HEK293 (cell line): ENCODE measurements around the gene ASMT.

Experiments used
- KLF16 ChIP-seq: fragments of 450-650 bp; formaldehyde crosslinking; IDR thresholded peaks from 2 replicates; pipeline ENCODE4 v1.5.1; 2017; ENCODE audit warnings: missing biosample characterization, missing genetic modification characterization
- KLF9 ChIP-seq: fragments of 450-650 bp; formaldehyde crosslinking; IDR thresholded peaks from 2 replicates; pipeline ENCODE4 v1.5.1; 2016; ENCODE audit warnings: missing biosample characterization, missing genetic modification characterization, low read depth
- ZFP3 ChIP-seq: fragments of 450-650 bp; formaldehyde crosslinking; IDR thresholded peaks from 2 replicates; pipeline ENCODE4 v1.5.1; 2016; ENCODE audit warnings: low read depth, missing biosample characterization, missing genetic modification characterization
- ZNF239 ChIP-seq: fragments of 450-650 bp; formaldehyde crosslinking; IDR thresholded peaks from 2 replicates; pipeline ENCODE4 v1.5.1; 2016; ENCODE audit warnings: missing biosample characterization, missing genetic modification characterization
- ZNF549 ChIP-seq: fragments of 450-650 bp; IDR thresholded peaks from 2 replicates; pipeline ENCODE4 v1.5.1; 2018; ENCODE audit warnings: missing biosample characterization, missing genetic modification characterization, mild to moderate bottlenecking, inconsistent platforms, moderate library complexity
- TF ChIP-seq, protein P1 (sequence below): fragments of 450-650 bp; formaldehyde crosslinking; IDR thresholded peaks from 2 replicates; pipeline ENCODE4 v1.5.1; 2016; ENCODE audit warnings: missing biosample characterization, missing genetic modification characterization, borderline replicate concordance
- TF ChIP-seq, protein P2 (sequence below): fragments of 450-650 bp; formaldehyde crosslinking; IDR thresholded peaks from 2 replicates; pipeline ENCODE4 v1.5.1; 2016; ENCODE audit warnings: missing biosample characterization, missing genetic modification characterization

DNA sequence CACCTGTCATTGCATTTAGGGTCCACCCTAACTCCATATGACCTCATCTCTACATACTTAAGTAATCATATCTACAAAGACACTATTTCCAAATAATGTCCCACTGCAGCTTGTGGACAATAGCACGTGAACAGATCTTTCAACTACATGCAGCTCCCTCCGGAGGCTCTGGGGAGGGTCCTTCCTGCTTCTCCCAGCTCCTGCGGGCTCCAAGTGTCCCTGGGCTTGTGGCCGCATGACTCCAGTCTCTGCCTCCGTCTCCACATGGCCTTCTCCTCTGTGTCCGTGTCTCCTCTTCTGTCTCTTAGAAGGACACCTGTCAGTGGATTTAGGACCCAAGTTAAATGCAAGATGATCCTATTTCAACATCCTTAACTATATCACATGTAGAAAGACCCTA lies 52.7 kb downstream of the ASMT start:
- TF ChIP-seq KLF9 (tag by site-specific recombination) (no peak), ZNF549 (tag by site-specific recombination) (no peak), ZNF239 (no peak), ZFP3 (tag by site-specific recombination) (no peak), KLF16 (tag by site-specific recombination) (no peak)
- TF ChIP-seq, protein P1, sequence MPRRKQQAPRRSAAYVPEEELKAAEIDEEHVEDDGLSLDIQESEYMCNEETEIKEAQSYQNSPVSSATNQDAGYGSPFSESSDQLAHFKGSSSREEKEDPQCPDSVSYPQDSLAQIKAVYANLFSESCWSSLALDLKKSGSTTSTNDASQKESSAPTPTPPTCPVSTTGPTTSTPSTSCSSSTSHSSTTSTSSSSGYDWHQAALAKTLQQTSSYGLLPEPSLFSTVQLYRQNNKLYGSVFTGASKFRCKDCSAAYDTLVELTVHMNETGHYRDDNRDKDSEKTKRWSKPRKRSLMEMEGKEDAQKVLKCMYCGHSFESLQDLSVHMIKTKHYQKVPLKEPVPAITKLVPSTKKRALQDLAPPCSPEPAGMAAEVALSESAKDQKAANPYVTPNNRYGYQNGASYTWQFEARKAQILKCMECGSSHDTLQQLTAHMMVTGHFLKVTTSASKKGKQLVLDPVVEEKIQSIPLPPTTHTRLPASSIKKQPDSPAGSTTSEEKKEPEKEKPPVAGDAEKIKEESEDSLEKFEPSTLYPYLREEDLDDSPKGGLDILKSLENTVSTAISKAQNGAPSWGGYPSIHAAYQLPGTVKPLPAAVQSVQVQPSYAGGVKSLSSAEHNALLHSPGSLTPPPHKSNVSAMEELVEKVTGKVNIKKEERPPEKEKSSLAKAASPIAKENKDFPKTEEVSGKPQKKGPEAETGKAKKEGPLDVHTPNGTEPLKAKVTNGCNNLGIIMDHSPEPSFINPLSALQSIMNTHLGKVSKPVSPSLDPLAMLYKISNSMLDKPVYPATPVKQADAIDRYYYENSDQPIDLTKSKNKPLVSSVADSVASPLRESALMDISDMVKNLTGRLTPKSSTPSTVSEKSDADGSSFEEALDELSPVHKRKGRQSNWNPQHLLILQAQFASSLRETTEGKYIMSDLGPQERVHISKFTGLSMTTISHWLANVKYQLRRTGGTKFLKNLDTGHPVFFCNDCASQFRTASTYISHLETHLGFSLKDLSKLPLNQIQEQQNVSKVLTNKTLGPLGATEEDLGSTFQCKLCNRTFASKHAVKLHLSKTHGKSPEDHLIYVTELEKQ (tag by site-specific recombination), result no peak
- TF ChIP-seq, protein P2, sequence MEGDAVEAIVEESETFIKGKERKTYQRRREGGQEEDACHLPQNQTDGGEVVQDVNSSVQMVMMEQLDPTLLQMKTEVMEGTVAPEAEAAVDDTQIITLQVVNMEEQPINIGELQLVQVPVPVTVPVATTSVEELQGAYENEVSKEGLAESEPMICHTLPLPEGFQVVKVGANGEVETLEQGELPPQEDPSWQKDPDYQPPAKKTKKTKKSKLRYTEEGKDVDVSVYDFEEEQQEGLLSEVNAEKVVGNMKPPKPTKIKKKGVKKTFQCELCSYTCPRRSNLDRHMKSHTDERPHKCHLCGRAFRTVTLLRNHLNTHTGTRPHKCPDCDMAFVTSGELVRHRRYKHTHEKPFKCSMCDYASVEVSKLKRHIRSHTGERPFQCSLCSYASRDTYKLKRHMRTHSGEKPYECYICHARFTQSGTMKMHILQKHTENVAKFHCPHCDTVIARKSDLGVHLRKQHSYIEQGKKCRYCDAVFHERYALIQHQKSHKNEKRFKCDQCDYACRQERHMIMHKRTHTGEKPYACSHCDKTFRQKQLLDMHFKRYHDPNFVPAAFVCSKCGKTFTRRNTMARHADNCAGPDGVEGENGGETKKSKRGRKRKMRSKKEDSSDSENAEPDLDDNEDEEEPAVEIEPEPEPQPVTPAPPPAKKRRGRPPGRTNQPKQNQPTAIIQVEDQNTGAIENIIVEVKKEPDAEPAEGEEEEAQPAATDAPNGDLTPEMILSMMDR (tag by site-specific recombination), result no peak
